ENCODE data around the gene GSK3B.
"Not testable (repeated sequence)": the region's sequence is repeated elsewhere in the genome, so short reads cannot be mapped to it uniquely, and the experiment has no call there.

GSK3B gene

DNA sequence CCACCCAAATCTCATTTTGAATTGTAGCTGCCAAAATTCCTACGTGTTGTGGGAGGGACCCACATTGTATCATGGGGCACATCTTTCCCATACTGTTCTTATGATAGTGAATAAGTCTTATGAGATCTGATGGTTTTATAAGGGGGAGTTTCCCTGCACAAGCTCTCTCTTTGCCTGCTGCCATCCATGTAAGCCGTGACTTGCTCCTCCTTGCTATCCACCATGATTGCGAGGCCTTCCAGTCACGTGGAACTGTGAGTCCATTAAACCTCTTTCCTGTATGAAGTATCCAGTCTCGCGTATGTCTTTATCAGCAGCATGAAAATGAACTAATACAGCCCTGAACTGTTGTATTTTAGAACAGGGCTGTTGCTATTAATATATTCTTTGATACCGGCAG, 40.6 kb downstream of the GSK3B start:
- DNase-seq (ENCODE audit: low read depth, low spot score): not testable (repeated sequence)

DNA sequence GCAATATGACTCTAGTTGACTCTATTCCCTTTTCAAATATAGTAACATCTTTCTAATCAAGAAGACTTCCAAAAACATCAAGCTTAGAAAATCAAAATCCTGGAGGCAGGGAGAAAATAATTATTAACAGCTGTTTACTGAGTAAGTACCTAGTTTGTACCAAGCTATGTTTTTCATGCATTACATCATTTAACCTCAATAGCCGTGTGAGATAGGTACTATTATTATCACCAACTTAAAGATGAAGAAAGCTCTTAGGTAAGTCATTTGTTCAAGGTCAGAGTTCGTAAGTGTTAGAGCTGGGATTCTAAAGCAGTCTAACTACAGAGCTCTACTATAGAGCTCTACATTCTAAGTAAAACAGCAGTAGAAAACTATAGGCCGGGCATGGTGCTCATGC, 41.6 kb downstream of the GSK3B start:
- DNase-seq (ENCODE audit: low read depth, low spot score): no peak

GRCh38 chr3:120052225-120052624, 42.0 kb downstream of the GSK3B start:
- DNase-seq (ENCODE audit: low read depth, low spot score): no peak

DNA sequence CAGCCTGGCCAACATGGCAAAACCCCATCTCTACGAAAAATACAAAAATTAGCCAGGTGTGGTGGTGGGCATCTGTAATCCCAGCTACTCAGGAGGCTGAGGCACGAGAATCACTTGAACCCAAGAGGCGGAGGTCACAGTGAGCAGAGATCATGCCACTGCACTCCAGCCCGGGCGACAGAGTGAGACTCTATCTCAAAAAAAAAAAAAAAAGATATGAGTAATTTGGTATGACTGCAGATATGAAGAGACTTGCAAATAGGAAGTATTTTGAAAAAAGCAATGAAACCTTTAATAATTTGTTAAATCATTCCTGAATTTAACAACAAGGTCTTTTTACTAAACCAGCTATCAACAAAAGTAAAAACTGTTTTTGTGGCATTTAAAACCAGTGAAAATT, 42.7 kb downstream of the GSK3B start:
- not testable (repeated sequence) for DNase-seq (ENCODE audit: low read depth, low spot score)

- no peak for DNase-seq (ENCODE audit: low read depth, low spot score)
These were observed 44.2 kb downstream of the GSK3B start for GRCh38 chr3:120049881-120050539.

DNA sequence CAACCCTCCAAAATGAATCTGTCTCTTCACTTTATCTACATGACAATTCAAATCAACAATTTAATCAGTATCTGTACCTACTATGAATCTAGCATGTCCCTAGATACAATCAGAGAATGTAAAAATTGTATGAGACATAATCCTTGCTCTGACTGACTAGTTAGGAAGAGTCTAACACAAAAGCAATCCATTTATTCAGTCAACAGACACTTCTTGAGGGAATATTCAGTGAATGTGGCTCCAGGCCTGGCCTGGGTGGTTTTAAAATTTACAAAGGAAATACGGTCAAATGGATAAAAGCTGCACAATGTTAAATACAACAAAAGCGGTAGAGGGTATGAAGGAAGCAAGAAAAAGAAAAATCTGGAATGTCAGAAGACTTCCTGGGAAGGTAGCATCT, 45.2 kb downstream of the GSK3B start:
- no peak for DNase-seq (ENCODE audit: low read depth, low spot score)

DNA sequence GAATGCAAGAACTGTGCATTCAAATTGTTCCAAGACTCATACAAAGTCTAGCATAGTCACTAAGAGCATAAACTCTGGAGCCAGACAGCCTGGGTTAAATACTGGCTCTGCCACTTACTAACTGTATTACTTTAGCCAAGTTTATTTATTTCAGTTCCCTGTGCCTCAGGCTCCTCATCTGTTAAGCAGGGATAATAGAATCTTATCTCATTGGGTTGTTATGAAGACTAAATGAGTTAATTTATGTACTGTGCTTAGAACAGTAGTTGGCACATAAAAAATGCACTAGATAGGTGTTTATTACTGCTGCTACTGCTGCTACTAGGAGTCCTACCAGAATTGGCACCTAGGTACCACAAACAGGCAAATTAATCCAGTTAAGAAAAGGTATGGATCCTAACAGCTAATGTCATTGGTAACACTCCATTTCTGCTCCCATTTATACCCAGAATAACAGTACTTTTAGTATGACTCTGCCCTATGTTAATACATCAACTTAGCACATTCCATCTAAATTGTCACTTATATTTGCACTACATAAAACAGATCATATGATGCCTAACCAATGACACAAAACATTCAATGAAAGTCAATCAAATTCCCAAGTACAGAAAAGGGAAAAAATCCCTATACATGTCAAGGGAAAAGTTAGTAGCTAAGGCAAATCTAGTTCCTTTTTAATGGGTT, 45.7 kb downstream of the GSK3B start:
- DNase-seq (ENCODE audit: low read depth, low spot score): no peak

DNA sequence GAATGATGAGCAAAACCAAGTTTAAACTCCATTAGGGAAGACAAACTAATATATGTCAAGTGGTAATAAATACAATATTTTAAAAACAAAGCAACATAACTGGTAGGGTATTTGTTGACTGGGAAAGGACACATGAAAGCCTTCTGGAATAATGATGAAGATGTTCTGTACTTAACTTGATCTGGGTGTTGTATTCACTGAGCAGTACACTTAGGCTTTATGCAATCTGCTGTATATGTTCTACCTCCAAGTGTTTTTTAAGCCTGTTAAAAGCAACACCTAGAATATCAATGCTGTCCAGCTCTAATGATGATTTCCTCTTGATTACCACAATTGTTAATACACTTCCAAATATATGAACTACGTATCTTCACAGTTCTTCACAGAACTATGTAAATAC, 46.6 kb downstream of the GSK3B start:
- DNase-seq (ENCODE audit: low read depth, low spot score): no peak

DNA sequence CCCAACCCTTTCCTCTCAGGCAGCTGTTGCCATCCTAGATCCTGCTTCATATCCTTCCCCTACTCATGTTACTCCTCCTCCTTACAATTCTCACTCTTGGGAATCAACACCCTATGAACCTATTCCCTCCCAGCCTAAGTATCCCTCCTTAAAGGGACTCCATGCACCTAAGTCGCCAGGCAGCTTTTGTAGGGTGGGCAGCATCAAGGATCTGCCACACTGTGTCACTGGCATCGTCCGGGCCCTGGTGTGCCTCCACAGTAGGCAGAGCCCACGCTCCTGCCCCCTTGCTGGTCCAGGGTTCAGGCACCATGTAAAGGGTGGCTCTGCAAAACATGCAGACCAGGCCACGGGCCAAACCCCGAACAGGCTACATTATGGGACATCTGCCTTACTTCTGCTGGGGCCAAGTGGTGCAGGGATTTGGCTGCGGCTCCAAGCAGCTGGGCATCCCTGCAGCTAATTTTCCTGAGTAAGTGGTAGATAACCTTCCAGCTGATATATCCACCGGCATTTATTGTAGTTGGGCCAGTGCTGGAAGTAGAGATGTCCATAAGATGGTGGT, 53.4 kb downstream of the GSK3B start:
- no peak for DNase-seq (ENCODE audit: low read depth, low spot score)

- peak; percentile 5 for DNase-seq (ENCODE audit: low read depth, low spot score)
These were observed 54.3 kb downstream of the GSK3B start for GRCh38 chr3:120039642-120040610.

DNA sequence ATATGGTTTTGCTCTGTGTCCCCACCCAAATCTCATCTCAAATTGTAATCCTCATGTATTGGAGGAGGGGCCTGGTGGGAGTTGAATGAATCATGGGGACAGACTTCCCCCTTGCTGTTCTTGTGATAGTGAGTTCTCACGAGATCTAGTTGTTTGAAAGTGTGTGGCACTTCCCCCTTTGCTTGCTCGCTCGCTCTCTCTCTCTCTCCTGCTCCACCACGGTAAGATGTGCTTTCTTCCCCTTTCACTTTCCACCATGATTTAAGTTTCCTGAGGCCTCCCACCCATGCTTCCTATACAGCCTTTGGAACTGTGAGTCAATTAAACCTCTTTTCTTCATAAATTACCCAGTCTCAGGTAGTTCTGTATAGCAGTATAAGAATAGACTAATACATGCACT, 60.7 kb downstream of the GSK3B start:
- no peak for DNase-seq (ENCODE audit: low read depth, low spot score)

DNA sequence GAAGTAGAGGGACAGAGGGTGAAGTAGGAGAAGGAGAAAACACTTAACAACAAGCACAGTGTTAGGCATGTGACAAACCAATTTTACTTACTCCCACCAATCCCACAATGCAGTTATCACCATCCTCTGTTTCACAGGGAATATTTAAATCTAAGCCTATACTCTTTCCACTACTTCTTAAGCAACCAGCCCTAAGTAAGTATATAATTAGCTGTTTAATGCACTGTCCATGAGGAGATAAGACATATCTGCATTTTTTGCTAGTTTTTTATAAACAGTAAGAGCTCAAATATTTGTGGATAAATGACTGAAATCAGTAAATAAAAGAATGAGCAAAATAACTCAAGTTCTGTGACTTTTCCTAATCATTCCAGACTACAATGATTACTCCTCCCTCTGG, 62.7 kb downstream of the GSK3B start:
- no peak for DNase-seq (ENCODE audit: low read depth, low spot score)

DNA sequence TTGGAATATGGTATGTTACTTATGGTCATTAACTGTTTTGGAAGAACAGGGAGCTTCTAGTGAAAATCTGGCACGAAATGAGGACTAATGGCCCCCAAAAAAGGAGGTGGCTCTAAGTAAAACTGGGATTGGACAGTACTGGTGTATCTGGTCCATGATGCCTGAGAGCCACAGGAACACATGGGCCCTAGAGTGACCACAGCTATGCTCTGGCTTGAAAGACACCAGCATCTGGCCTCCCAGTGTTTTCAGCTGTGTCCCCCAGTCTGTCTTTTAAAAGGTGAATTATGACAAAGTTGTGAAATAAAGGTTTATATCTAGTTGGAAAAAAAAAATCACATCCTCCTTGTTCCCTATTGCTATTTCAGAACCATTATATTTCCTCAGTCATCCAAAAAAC, 64.5 kb downstream of the GSK3B start:
- DNase-seq (ENCODE audit: low read depth, low spot score): no peak

DNA sequence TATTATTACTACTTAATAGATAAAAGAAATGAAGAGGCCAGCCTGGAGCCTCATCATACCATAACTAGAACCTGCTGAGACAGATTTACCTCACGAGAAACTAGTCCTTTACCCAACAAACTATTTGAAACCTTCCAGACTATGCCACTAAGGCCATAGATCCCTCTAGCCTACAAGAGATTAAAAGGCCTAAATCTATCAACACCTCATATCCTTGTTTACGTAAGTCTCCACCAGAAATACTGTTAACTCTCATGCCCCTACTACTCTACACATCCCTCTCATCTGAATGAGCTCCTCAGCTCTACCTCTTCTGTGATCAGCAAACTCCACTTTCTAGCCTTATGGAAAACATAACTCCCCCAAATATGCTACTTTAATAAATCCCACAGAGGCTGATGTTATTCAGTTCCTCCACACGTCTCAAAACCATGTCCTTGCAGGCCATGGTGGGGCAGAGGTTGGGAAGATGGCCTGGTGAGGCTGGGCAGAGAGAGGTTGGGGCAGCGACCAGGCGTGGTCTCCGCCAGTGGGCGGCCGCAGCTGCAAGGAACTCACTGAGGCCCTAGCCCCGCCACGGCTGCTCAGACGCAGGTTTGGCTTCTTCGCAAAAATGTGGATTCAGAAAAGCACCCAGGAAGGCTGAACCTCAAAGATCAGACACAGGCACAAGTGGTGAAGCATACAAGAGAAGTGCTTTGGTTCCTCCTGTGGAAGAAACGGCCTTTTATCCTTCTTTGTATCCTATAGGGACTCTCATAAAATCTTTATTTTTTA, 65.8 kb downstream of the GSK3B start:
- DNase-seq (ENCODE audit: low read depth, low spot score): no peak

DNA sequence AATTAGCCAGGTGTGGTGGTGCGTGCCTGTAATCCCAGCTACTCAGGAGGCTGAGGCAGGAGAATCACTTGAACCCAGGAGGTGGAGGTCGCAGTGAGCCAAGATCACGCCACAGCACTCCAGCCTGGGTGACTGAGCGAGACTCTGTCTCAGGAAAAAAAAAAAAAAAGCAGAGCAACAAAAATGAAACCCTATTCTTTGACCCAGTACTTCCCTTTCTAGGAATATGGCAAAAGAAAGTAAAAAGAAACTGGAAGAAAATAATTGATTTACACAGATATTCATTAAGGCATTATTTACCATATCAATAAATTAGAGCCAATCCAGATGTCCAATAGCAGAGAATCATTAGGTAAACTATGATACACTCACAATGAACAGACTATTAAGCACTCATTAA, 67.0 kb downstream of the GSK3B start:
- DNase-seq (ENCODE audit: low read depth, low spot score): no peak

GRCh38 chr3:120025520-120025919, 68.7 kb downstream of the GSK3B start:
- DNase-seq (ENCODE audit: low read depth, low spot score): no peak

DNA sequence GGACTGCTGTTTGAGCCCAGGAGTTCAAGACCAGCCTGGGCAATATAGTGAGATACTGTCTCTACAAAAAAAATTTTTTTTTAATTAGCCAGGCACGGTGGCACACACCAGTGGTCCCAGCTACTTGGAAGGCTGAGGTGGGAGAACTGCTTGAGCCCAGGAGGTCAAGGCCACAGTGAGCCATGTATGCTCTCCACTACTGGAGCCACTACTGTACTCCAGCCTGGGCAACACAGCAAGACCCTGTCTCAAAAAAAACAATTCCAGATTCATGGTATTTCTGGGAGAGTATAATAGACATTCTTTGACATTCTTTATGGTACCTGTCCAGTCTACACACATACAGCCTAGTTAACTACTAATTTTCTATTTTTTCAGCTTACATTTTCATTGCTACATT, 70.1 kb downstream of the GSK3B start:
- DNase-seq (ENCODE audit: low read depth, low spot score): no peak

- DNase-seq (ENCODE audit: low read depth, low spot score): no peak
These were observed 71.5 kb downstream of the GSK3B start for GRCh38 chr3:120022729-120023128.

DNA sequence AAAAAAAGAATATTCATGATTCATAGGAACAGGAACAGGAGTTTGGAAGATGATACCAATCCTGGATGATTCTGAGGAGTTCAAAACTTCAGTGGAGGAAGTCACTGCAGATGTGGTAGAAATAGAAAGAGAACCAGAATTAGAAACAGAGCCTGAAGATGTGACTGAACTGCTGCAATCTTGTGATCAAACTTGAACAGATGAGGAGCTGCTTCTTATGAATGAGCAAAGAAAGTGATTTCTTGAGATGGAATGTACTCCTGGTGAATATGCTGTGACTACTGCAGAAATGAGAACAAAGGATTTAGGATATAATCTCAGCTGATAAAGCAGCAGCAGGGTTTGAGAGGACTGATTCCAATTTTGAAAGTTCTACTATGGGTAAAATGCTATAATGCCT, 72.7 kb downstream of the GSK3B start:
- no peak for DNase-seq (ENCODE audit: low read depth, low spot score)

DNA sequence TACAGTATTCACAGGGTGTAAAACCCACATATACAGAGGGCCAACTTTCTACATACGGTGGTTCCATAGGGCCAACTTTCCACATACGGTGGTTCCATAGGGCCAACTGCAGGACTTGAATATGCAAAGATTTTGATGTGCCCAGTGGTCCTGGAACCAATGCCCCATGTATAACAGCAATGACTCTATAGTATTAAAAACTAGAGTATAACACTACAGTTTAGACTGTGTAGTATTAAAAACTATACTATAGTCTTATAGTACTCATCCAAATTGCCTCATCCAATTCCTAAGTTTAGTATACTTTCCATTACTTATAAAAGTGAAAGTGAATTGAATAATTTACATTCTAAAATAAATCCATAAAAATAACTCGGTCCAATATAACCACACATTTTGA, 75.9 kb downstream of the GSK3B start:
- no peak for DNase-seq (ENCODE audit: low read depth, low spot score)

- DNase-seq (ENCODE audit: low read depth, low spot score): no peak
These were observed 76.6 kb downstream of the GSK3B start for GRCh38 chr3:120017692-120018091.

All from iPS DF 19.7 (cell line).